Stimulated activated CD8-positive, alpha-beta memory T cell treated with anti-CD3 and anti-CD28 coated beads, Interleukin-15, amount 100 ng/mL, for 24 hours (primary cell): Measurements from ENCODE around the gene SLC15A1.
"Not testable (repeated sequence)": the region's sequence is repeated elsewhere in the genome, so short reads cannot be mapped to it uniquely, and the experiment has no call there.

Experiments used
- DNase-seq: peaks from one replicate; pipeline ENCODE4 v3.0.0-alpha.2; 2020; ENCODE audit warnings: low read depth

The SLC15A1 gene

GRCh38 chr13:98781470-98781869 lies 29.0 kb upstream of the SLC15A1 start:
- DNase-seq, result no peak

- DNase-seq, result no peak
Measured at GRCh38 chr13:98781045-98781444, 28.6 kb upstream of the SLC15A1 start.

- DNase-seq, result no peak
Measured at GRCh38 chr13:98780451-98780850, 28.0 kb upstream of the SLC15A1 start.

GRCh38 chr13:98779695-98780094 lies 27.2 kb upstream of the SLC15A1 start:
- DNase-seq, result no peak

GRCh38 chr13:98778749-98779148 lies 26.3 kb upstream of the SLC15A1 start:
- DNase-seq, result no peak

- no peak for DNase-seq
Measured at GRCh38 chr13:98776644-98777043, 24.2 kb upstream of the SLC15A1 start.

- no peak for DNase-seq
Measured at GRCh38 chr13:98775844-98776598, 23.5 kb upstream of the SLC15A1 start.

GRCh38 chr13:98775386-98775785 lies 22.9 kb upstream of the SLC15A1 start:
- DNase-seq, result no peak

- no peak for DNase-seq
Measured at GRCh38 chr13:98774776-98775175, 22.3 kb upstream of the SLC15A1 start.

- DNase-seq, result no peak
Measured at GRCh38 chr13:98773921-98774320, 21.4 kb upstream of the SLC15A1 start.

GRCh38 chr13:98772794-98773452 lies 20.5 kb upstream of the SLC15A1 start:
- DNase-seq, result no peak

GRCh38 chr13:98771838-98772611 lies 19.6 kb upstream of the SLC15A1 start:
- no peak for DNase-seq

GRCh38 chr13:98769736-98770135 lies 17.3 kb upstream of the SLC15A1 start:
- DNase-seq, result no peak

GRCh38 chr13:98768522-98768921 lies 16.1 kb upstream of the SLC15A1 start:
- DNase-seq, result no peak

GRCh38 chr13:98766697-98767096 lies 14.2 kb upstream of the SLC15A1 start:
- no peak for DNase-seq

GRCh38 chr13:98765996-98766519 lies 13.6 kb upstream of the SLC15A1 start:
- no peak for DNase-seq

GRCh38 chr13:98761986-98762616 lies 9.6 kb upstream of the SLC15A1 start:
- no peak for DNase-seq

GRCh38 chr13:98761126-98761985 lies 8.9 kb upstream of the SLC15A1 start:
- DNase-seq, result no peak

- DNase-seq, result no peak
Measured at GRCh38 chr13:98755729-98756128, 3.3 kb upstream of the SLC15A1 start.

- no peak for DNase-seq
Measured at GRCh38 chr13:98755116-98755515, 2.6 kb upstream of the SLC15A1 start.

GRCh38 chr13:98754468-98754867 lies 2.0 kb upstream of the SLC15A1 start:
- not testable (repeated sequence) for DNase-seq
